MM.1S (cell line): ENCODE data around the gene KATNIP.

ENCODE experiments used
- EZH2 ChIP-seq: fragments of 300-600 bp; sonication (generic); optimal IDR thresholded peaks from 2 replicates; pipeline ENCODE3; 2017; ENCODE audit warnings: low read depth, mild to moderate bottlenecking, antibody characterized with exemption, low read length, mixed read lengths
- EZH2phosphoT487 ChIP-seq: fragments of 300-600 bp; sonication (generic); IDR thresholded peaks from 2 replicates; pipeline ENCODE4 v1.6.1; 2018; ENCODE audit warnings: antibody characterized with exemption, low read length

DNA sequence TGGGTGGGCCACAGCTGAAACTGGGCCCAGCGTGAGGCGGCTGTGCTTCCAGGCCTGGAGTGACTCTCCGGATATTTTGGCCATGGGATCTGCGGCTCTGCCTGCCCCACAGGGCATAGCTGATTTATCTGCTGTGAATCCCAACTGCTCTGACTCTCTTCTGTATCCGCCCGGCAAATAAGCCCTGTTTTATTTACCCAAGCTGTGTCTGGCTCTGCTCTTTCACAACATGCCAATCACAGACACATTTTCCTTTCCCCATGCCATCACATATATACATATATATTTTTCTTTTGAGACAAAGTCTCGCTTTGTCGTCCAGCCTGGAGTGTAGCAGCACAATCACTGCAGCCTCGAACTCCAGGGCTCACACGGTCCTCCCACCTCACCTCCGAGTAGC, 33.6 kb upstream of the KATNIP start:
- TF ChIP-seq EZH2phosphoT487: no peak
- no peak for TF ChIP-seq EZH2
